Gastrocnemius medialis (tissue), 4 donors: ENCODE results near the gene HDAC4. TPM values are rescaled to one million over a fixed set of nuclear protein-coding genes. Genes with fewer than 3 reads are reported as not detected.

ENCODE experiments used
- ATAC-seq, 2 donors: fragments of 150-250 bp; one replicate each; pipeline ENCODE4 v1.9.1; 2016
- DNase-seq, 2 donors: peaks; one replicate each; pipeline ENCODE4 v3.0.0-alpha.2; 2019
- H3K27ac ChIP-seq, 4 donors: fragments of 200-600 bp; sonication (generic); 1 replicate in 1 of 4; 2 replicates in 3 of 4; pipeline ENCODE4 v1.5.1; 2016 to 2018; ENCODE audit warnings: mild to moderate bottlenecking in 2 of 4, moderate library complexity in 1 of 4
- H3K27me3 ChIP-seq, 3 donors: fragments of 200-600 bp; sonication (generic) in 2 of 3; 1 replicate in 1 of 3; 2 replicates in 2 of 3; pipeline versions ENCODE4 v1.5.1 to v1.6.0; 2016 to 2019; ENCODE audit warnings: mild to moderate bottlenecking in 1 of 3, moderate library complexity in 1 of 3
- H3K36me3 ChIP-seq, 2 donors: fragments of 200-600 bp; sonication (generic) in 1 of 2; one replicate each; pipeline ENCODE4 v1.5.1; 2017 to 2018
- H3K4me1 ChIP-seq, 2 donors: fragments of 200-600 bp; sonication (generic) in 1 of 2; one replicate each; pipeline ENCODE4 v1.5.1; 2016 to 2017; ENCODE audit warnings: mild to moderate bottlenecking in 2 of 2
- H3K4me3 ChIP-seq, 4 donors: fragments of 200-600 bp; sonication (generic) in 3 of 4; 1 replicate in 1 of 4; 2 replicates in 3 of 4; pipeline ENCODE4 v1.5.1; 2016 to 2019; ENCODE audit warnings: mild to moderate bottlenecking in 2 of 4
- H3K9me3 ChIP-seq, 3 donors: fragments of 200-600 bp; sonication (generic) in 2 of 3; 1 replicate in 1 of 3; 2 replicates in 2 of 3; pipeline ENCODE4 v1.5.1; 2016 to 2019
- CTCF ChIP-seq, 5 experiments: fragments of 450-650 bp in 3 of 5; fragments of 200-600 bp in 2 of 5; sonication (generic) in 2 of 5; IDR thresholded peaks in 4 of 5; conservative IDR thresholded peaks in 1 of 5; 1 replicate in 4 of 5; 2 replicates in 1 of 5; pipeline ENCODE4 v1.5.1; 2016 to 2019; ENCODE audit warnings: antibody characterized with exemption in 5 of 5, mild to moderate bottlenecking in 3 of 5, moderate library complexity in 3 of 5
- POLR2A ChIP-seq, 2 donors: fragments of 450-650 bp; IDR thresholded peaks; one replicate each; pipeline ENCODE4 v1.6.1; 2017; ENCODE audit warnings: antibody characterized with exemption in 2 of 2, mild to moderate bottlenecking in 2 of 2, moderate library complexity in 2 of 2
- in situ Hi-C, 4 donors: fragments of 200-750 bp; cut with MboI; loops; one replicate each; pipeline versions ENCODE4 v1.15.0 to v1.8.0; 2017; ENCODE audit warnings: low sequenced_read_pairs in 4 of 4
- intact Hi-C: fragments of 100-400 bp; cut with DNase I; formaldehyde crosslinking; loops from one replicate; pipeline ENCODE4 v1.15.1; 2023; ENCODE audit warnings: low total_unique reads
- total RNA-seq, 4 donors: library from RNA; depleted of rRNA; stranded (reverse); fragments of >200 nt; gene quantifications; one replicate each; pipeline versions ENCODE4 v1.1.0 to v1.2.3, GENCODE V29; 2016

HDAC4 gene
- total RNA-seq, 4 donors from 2014 or later: 23.6 to 257 (median 119) TPM

GRCh38 chr2:239201531-239201876 is 199.3 kb downstream of the HDAC4 start:
- peak; percentile 57 to 71 for ATAC-seq
- Histone ChIP-seq H3K27me3 (no peaks in the 10 kb centered on the region), H3K4me3 (no peak overlapping the region), H3K27ac (peak overlapping the region; percentile 82 to 89 (median 88)), H3K36me3 (peaks cover 0 to 9% of the 10 kb centered on the region in 2 donors), H3K9me3 (no peaks in the 10 kb centered on the region), H3K4me1 (peaks cover 64 to 68% of the 10 kb centered on the region in 2 donors)
- peak; percentile 72 to 78 for DNase-seq
- in situ Hi-C loops (no loop called here), intact Hi-C loops (no loop called here)
- no peak for TF ChIP-seq CTCF (IDR thresholded peaks at IDR 0.05 in 4 of 5, conservative IDR thresholded peaks at IDR 0.05 in 1 of 5)
- TF ChIP-seq POLR2A (IDR thresholded peaks at IDR 0.05): peak in 1 of 2 donors; percentile 27

GRCh38 chr2:239200646-239201530 is 199.9 kb downstream of the HDAC4 start:
- Histone ChIP-seq H3K9me3 (no peaks in the 10 kb centered on the region), H3K27ac (peak overlapping the region; percentile 82 to 89 (median 88)), H3K27me3 (no peaks in the 10 kb centered on the region), H3K36me3 (peaks cover 0 to 9% of the 10 kb centered on the region in 2 donors), H3K4me3 (no peak overlapping the region), H3K4me1 (peaks cover 58 to 70% of the 10 kb centered on the region in 2 donors)
- ATAC-seq (no peak), DNase-seq (peak in 1 of 2 donors; percentile 11)
- in situ Hi-C loops (no loop called here), intact Hi-C loops (no loop called here)
- TF ChIP-seq POLR2A (IDR thresholded peaks at IDR 0.05) (no peak), CTCF (IDR thresholded peaks at IDR 0.05 in 4 of 5, conservative IDR thresholded peaks at IDR 0.05 in 1 of 5) (no peak)

GRCh38 chr2:239199041-239199768 is 201.6 kb downstream of the HDAC4 start:
- peak; percentile 67 to 76 for DNase-seq
- Histone ChIP-seq H3K4me3 (no peak overlapping the region), H3K27ac (peak overlapping the region; percentile 82 to 89 (median 88)), H3K36me3 (peaks cover 0 to 9% of the 10 kb centered on the region in 2 donors), H3K27me3 (no peaks in the 10 kb centered on the region), H3K9me3 (no peaks in the 10 kb centered on the region), H3K4me1 (peaks cover 50 to 67% of the 10 kb centered on the region in 2 donors)
- peak; percentile 36 to 61 for ATAC-seq
- in situ Hi-C loops: no loop called here
- intact Hi-C loops: no loop called here
- no peak for TF ChIP-seq CTCF (IDR thresholded peaks at IDR 0.05 in 4 of 5, conservative IDR thresholded peaks at IDR 0.05 in 1 of 5)
- peak in 1 of 2 donors; percentile 29 for TF ChIP-seq POLR2A (IDR thresholded peaks at IDR 0.05)

GRCh38 chr2:239198221-239198620 is 202.6 kb downstream of the HDAC4 start:
- H3K4me3 ChIP-seq: no peak overlapping the region
- no peak for DNase-seq
- TF ChIP-seq CTCF (IDR thresholded peaks at IDR 0.05 in 4 of 5, conservative IDR thresholded peaks at IDR 0.05 in 1 of 5) (no peak), POLR2A (IDR thresholded peaks at IDR 0.05) (no peak)
- no peaks in the 10 kb centered on the region for H3K27me3 ChIP-seq
- H3K27ac ChIP-seq: peak overlapping the region; percentile 82 to 89 (median 88)
- peaks cover 55 to 64% of the 10 kb centered on the region in 2 donors for H3K4me1 ChIP-seq
- in situ Hi-C loops (no loop called here), intact Hi-C loops (no loop called here)
- no peak for ATAC-seq
- peaks cover 0 to 9% of the 10 kb centered on the region in 2 donors for H3K36me3 ChIP-seq
- H3K9me3 ChIP-seq: no peaks in the 10 kb centered on the region
